ENCODE measurements around the gene LSS. TPM values are rescaled to one million over a fixed set of nuclear protein-coding genes. Genes with fewer than 3 reads are reported as not detected.
A peak's percentile ranks its signal among the peaks of the same experiment; 100 is the strongest.

LSS gene
- total RNA-seq, 1 experiment from 2014 or later = 40.3 TPM

DNA sequence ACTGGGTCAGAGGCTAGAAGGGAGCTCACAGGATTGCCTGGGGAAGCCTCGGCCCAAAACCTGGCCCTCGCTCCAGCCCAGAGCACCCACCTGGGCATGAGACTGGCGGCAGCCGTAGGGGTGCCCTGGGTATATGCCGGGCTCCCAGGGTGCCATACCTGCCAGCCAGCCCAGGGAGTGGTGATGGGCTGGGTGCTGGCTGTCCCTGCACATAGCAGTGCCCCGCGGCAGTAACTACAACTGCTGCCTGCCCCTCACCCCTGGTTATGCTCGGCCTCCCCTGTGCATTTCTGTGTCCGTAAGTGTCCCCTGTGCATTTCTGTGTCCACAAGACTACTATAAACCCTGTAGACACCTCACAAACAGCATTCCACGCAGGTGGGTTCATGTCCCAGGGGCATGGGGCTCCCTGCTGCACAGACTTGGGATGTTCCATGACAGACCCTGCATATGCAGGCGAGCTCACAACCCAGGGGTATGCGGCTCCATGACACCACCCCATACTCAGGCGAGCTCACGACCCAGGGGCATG, 38.5 kb downstream of the LSS start:
- H3K9ac ChIP-seq (ENCODE audit: low read length) = no peak overlapping the region
- H3K4me2 ChIP-seq (ENCODE audit: low read depth, low read length, poor library complexity, severe bottlenecking) = no peak overlapping the region
- H3K36me3 ChIP-seq (ENCODE audit: insufficient read depth, low read length) = peaks cover 9% of the 10 kb centered on the region; the same call in 1 of the 2 replicates
- no peak overlapping the region for H3K4me3 ChIP-seq (ENCODE audit: low read length)
- H3K9me3 ChIP-seq (ENCODE audit: low read length) = no peaks in the 10 kb centered on the region
- peaks cover 19% of the 10 kb centered on the region for H3K4me1 ChIP-seq (ENCODE audit: low read length)
- DNase-seq = no peak
- no peaks in the 10 kb centered on the region for H4K20me1 ChIP-seq (ENCODE audit: insufficient read depth, low read depth, low read length)
- H2AFZ ChIP-seq (ENCODE audit: low read length) = no peak overlapping the region
- H3K27ac ChIP-seq (ENCODE audit: low read length) = no peak overlapping the region
- no peaks in the 10 kb centered on the region for H3K27me3 ChIP-seq (ENCODE audit: low read length)
- no peaks in the 10 kb centered on the region for H3K9me2 ChIP-seq (replicated peaks; ENCODE audit: insufficient read depth, low read length)
- H3K79me2 ChIP-seq (ENCODE audit: low read length) = no peaks in the 10 kb centered on the region

DNA sequence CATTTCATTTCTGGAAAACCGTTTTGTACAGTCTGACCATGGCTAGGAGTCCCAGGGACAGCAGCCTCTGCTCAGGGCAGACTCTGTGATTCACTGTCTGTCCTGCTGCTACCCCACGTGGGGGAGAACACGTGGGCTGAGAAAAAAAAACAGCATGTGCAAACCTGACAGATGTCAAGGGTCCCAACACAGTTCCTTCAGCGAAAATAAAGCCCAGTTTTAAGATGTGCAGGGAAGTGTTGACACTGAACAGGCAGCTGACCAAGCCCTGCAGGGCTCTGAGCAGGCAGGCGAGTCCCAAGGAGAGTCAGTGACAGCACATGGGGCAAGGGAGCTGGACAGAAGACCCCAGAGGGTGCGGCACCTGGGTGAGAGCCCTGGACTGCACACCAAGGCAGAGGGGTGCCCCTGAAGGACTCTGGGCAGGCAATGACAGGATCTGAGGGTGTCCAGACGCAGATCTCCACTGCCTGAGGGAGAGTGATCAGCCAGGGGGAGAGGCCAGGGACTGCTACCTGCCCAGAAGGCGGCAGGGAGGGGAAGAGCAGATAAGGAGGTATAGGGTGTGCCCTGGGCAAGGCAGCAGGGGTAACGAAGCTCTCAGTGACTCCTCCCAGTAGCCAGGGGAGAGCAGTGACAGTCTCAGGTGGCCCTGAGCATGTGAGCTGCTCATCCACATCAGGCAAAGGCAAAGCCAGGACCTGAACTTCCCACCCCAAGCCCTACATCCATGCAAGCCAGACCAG, 39.2 kb downstream of the LSS start:
- no peaks in the 10 kb centered on the region for H3K9me2 ChIP-seq (replicated peaks; ENCODE audit: insufficient read depth, low read length)
- no peak overlapping the region for H2AFZ ChIP-seq (ENCODE audit: low read length)
- peaks cover 6% of the 10 kb centered on the region; the same call in 1 of the 2 replicates for H3K36me3 ChIP-seq (ENCODE audit: insufficient read depth, low read length)
- no peak overlapping the region for H3K4me3 ChIP-seq (ENCODE audit: low read length)
- H3K27me3 ChIP-seq (ENCODE audit: low read length) = no peaks in the 10 kb centered on the region
- H3K79me2 ChIP-seq (ENCODE audit: low read length) = no peaks in the 10 kb centered on the region
- no peak overlapping the region for H3K27ac ChIP-seq (ENCODE audit: low read length)
- no peak overlapping the region for H3K9ac ChIP-seq (ENCODE audit: low read length)
- H4K20me1 ChIP-seq (ENCODE audit: insufficient read depth, low read depth, low read length) = no peaks in the 10 kb centered on the region
- H3K4me2 ChIP-seq (ENCODE audit: low read depth, low read length, poor library complexity, severe bottlenecking) = no peak overlapping the region
- no peak for DNase-seq
- H3K4me1 ChIP-seq (ENCODE audit: low read length) = peaks cover 23% of the 10 kb centered on the region
- H3K9me3 ChIP-seq (ENCODE audit: low read length) = no peaks in the 10 kb centered on the region

DNA sequence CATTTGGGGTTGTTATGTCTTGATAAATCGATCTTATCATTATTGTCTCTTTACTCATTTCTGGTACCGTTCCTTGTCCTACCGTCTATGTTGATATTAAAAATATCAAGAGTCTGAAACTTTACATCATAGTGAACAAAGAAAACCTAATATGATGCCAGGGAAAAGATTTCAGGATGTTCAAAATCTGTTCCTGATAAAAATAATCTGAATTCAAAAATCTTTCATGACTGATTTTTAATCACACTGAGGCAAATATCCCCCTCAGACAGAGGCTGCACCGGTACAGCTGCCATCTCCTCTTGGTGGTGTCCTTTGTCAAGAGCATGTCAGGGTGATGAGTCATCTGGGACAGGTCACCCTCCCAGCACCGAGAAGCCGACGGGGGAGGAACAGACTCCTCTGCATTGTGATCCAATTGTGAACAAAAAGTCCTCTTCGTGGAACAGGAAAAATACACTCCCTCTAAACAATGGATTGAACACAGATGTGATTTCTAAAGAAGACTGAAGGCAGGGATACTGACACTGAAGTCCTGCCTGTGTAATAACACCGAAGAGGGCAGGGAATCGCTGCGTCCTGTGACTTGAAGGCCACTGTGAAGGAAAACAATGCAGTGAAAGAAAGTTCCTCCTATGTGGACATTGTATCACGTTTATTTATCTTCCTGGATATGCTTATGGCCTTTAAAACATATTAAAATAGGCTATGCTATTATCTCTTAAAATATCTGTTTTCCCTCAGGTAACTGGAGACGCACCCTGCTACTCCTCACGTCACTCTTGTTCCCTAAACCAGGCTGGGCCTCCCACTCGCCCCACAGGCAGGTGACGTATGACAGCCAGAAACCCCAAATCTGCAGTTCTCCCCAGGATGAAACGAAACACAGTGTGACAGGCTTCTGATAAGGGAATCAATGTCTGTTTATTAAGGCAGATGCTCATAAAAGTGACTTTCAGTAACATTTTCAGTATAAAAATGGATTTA, 40.1 kb downstream of the LSS start:
- no peak overlapping the region for H3K9ac ChIP-seq (ENCODE audit: low read length)

DNA sequence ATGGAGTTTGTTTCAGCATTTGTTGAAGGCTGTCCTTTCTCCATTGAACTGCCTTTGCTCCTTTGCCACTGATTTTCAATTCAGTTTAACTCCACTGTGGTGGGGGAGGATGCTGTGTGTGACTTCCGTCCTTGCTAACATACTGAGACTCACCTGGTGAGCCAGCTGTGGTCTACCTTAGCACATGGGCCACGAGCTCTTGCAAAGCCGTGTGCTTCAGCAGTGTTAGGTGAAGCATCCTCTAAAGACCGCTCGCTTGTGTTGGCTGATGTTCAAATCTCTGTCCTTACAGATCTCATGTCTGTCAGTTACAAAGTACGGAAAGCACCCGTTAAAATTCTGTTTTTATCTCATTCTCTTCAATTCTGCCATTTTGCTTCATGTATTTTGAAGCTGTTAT, 40.8 kb downstream of the LSS start:
- no peak for DNase-seq
- no peaks in the 10 kb centered on the region for H3K79me2 ChIP-seq (ENCODE audit: low read length)
- no peaks in the 10 kb centered on the region for H3K9me3 ChIP-seq (ENCODE audit: low read length)
- H3K9ac ChIP-seq (ENCODE audit: low read length) = no peak overlapping the region
- no peaks in the 10 kb centered on the region for H3K9me2 ChIP-seq (replicated peaks; ENCODE audit: insufficient read depth, low read length)
- H4K20me1 ChIP-seq (ENCODE audit: insufficient read depth, low read depth, low read length) = no peaks in the 10 kb centered on the region
- H3K27me3 ChIP-seq (ENCODE audit: low read length) = no peaks in the 10 kb centered on the region
- H3K4me1 ChIP-seq (ENCODE audit: low read length) = peaks cover 26% of the 10 kb centered on the region
- no peak overlapping the region for H3K4me3 ChIP-seq (ENCODE audit: low read length)
- H3K27ac ChIP-seq (ENCODE audit: low read length) = no peak overlapping the region
- no peaks in the 10 kb centered on the region for H3K36me3 ChIP-seq (ENCODE audit: insufficient read depth, low read length)
- no peak overlapping the region for H2AFZ ChIP-seq (ENCODE audit: low read length)
- no peak overlapping the region for H3K4me2 ChIP-seq (ENCODE audit: low read depth, low read length, poor library complexity, severe bottlenecking)

More for the DNA sequence above, 40.1 kb downstream of the LSS start:
- Histone ChIP-seq H3K4me2 (ENCODE audit: low read depth, low read length, poor library complexity, severe bottlenecking) (no peak overlapping the region), H3K36me3 (ENCODE audit: insufficient read depth, low read length) (no peaks in the 10 kb centered on the region), H3K4me1 (ENCODE audit: low read length) (peaks cover 23% of the 10 kb centered on the region), H4K20me1 (ENCODE audit: insufficient read depth, low read depth, low read length) (no peaks in the 10 kb centered on the region), H3K9me2 (replicated peaks; ENCODE audit: insufficient read depth, low read length) (no peaks in the 10 kb centered on the region), H3K27me3 (ENCODE audit: low read length) (no peaks in the 10 kb centered on the region), H3K27ac (ENCODE audit: low read length) (no peak overlapping the region), H2AFZ (ENCODE audit: low read length) (no peak overlapping the region), H3K4me3 (ENCODE audit: low read length) (no peak overlapping the region), H3K79me2 (ENCODE audit: low read length) (no peaks in the 10 kb centered on the region), H3K9me3 (ENCODE audit: low read length) (no peaks in the 10 kb centered on the region)
- DNase-seq = no peak

DNA sequence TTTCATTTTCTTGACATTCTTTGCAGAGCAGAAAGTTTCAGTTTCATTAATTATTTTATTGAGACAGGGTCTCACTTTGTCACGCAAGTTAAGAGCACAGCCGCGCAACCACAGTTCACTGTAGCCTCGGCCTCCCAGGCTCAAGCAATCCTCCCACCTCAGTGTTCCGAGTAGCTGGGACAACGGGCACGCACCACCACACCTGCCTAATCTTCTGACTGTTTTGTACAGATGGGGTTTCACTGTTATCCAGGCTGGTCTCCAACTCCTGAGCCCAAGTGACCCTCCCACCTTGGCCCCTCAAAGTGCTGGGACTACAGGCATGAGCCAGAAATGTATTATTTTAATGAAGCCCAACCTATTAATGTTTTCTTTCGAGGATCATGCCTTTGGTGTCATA, 41.3 kb downstream of the LSS start:
- Histone ChIP-seq H2AFZ (ENCODE audit: low read length) (no peak overlapping the region), H3K36me3 (ENCODE audit: insufficient read depth, low read length) (no peaks in the 10 kb centered on the region), H3K9me2 (replicated peaks; ENCODE audit: insufficient read depth, low read length) (no peaks in the 10 kb centered on the region), H3K79me2 (ENCODE audit: low read length) (no peaks in the 10 kb centered on the region), H3K27ac (ENCODE audit: low read length) (no peak overlapping the region), H4K20me1 (ENCODE audit: insufficient read depth, low read depth, low read length) (no peaks in the 10 kb centered on the region), H3K9ac (ENCODE audit: low read length) (no peak overlapping the region), H3K4me1 (ENCODE audit: low read length) (peaks cover 26% of the 10 kb centered on the region), H3K9me3 (ENCODE audit: low read length) (no peaks in the 10 kb centered on the region), H3K27me3 (ENCODE audit: low read length) (no peaks in the 10 kb centered on the region), H3K4me2 (ENCODE audit: low read depth, low read length, poor library complexity, severe bottlenecking) (no peak overlapping the region), H3K4me3 (ENCODE audit: low read length) (no peak overlapping the region)
- DNase-seq = no peak

DNA sequence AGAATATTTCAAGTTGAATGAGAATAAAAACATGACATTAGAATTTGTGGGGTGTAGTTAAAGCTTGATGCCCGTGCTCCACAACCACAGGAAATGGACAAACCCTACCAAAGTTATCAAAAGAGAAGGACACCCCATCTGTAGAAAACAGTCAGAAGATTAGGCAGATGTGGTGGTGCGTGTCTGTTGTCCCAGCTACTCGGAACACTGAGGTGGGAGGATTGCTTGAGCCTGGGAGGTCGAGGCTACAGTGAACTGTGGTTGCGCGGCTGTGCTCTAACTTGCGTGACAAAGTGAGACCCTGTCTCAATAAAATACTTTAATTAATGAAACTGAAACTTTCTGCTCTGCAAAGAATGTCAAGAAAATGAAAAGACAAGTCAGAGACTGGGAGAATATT, 42.9 kb downstream of the LSS start:
- DNase-seq = peak; percentile 52
- H3K9me3 ChIP-seq (ENCODE audit: low read length) = no peaks in the 10 kb centered on the region
- H3K4me1 ChIP-seq (ENCODE audit: low read length) = peaks cover 26% of the 10 kb centered on the region
- H3K9ac ChIP-seq (ENCODE audit: low read length) = peak overlapping the region; percentile 79
- peak overlapping the region; percentile 26; the same call in 1 of the 2 replicates for H2AFZ ChIP-seq (ENCODE audit: low read length)
- peak overlapping the region; percentile 80 for H3K27ac ChIP-seq (ENCODE audit: low read length)
- peak overlapping the region; percentile 98 for H3K4me2 ChIP-seq (ENCODE audit: low read depth, low read length, poor library complexity, severe bottlenecking)
- H3K4me3 ChIP-seq (ENCODE audit: low read length) = peak overlapping the region; percentile 84
- H3K9me2 ChIP-seq (replicated peaks; ENCODE audit: insufficient read depth, low read length) = no peaks in the 10 kb centered on the region
- no peaks in the 10 kb centered on the region for H4K20me1 ChIP-seq (ENCODE audit: insufficient read depth, low read depth, low read length)
- no peaks in the 10 kb centered on the region for H3K79me2 ChIP-seq (ENCODE audit: low read length)
- no peaks in the 10 kb centered on the region for H3K36me3 ChIP-seq (ENCODE audit: insufficient read depth, low read length)
- no peaks in the 10 kb centered on the region for H3K27me3 ChIP-seq (ENCODE audit: low read length)

DNA sequence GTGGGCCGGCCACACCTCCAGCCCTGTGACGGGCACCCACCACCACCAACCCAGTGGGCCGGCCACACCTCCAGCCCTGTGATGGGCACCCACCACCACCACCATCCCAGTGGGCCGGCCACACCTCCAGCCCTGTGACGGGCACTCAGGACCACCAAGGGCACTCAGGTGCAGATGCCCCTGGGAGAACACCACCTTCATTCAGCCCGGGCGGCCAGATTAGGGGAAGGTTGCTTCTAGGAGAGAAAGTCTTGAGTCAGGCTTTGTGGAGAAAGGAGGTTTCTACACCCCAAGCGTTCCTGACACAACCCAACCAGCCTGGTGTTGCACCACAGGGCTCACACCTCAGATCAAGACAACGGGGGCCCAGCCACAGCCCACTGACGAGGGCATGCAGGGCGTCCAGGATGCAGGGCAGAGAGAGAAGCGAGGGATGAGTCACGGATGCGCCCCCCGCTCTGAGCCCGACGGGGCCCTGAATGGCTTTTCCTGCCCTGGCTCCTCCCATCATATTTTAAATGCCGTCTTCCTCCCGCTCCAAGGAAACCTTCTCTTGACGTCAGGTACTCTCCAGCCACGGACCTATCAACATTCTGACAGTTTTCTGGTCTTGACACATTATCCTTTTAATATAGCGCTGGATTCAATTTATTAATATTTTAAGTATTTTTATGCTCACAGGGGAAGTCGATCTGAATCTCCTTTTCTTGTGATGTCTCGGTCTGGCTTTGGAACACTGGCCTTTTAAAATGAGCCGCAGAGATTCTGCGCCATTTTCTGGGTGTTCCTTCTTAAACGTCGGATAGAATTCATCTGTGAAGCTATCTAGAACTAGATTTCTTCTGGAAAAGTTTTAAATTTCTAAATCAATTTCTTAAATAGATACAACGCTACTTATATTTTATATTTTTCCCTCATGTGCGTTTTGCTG, 43.7 kb downstream of the LSS start:
- Histone ChIP-seq H2AFZ (ENCODE audit: low read length) (peak overlapping the region; percentile 99; the same call in 1 of the 2 replicates), H3K9ac (ENCODE audit: low read length) (peak overlapping the region; percentile 79), H3K9me3 (ENCODE audit: low read length) (no peaks in the 10 kb centered on the region), H3K27ac (ENCODE audit: low read length) (peak overlapping the region; percentile 80), H3K4me2 (ENCODE audit: low read depth, low read length, poor library complexity, severe bottlenecking) (peak overlapping the region; percentile 98), H3K4me3 (ENCODE audit: low read length) (peak overlapping the region; percentile 84), H3K79me2 (ENCODE audit: low read length) (no peaks in the 10 kb centered on the region), H3K36me3 (ENCODE audit: insufficient read depth, low read length) (no peaks in the 10 kb centered on the region), H3K27me3 (ENCODE audit: low read length) (no peaks in the 10 kb centered on the region), H3K4me1 (ENCODE audit: low read length) (peaks cover 26% of the 10 kb centered on the region), H4K20me1 (ENCODE audit: insufficient read depth, low read depth, low read length) (no peaks in the 10 kb centered on the region), H3K9me2 (replicated peaks; ENCODE audit: insufficient read depth, low read length) (no peaks in the 10 kb centered on the region)
- DNase-seq = peak; percentile 88
